Measurements from ENCODE around the gene KIAA1217.

The KIAA1217 gene

GRCh38 chr10:24545585-24545984 is 336.6 kb downstream of the KIAA1217 start:
- no peak for DNase-seq (ENCODE audit: low read depth, low spot score)

GRCh38 chr10:24550680-24551079 is 341.7 kb downstream of the KIAA1217 start:
- DNase-seq (ENCODE audit: low read depth, low spot score) = no peak

- DNase-seq (ENCODE audit: low read depth, low spot score) = no peak
Observed at GRCh38 chr10:24551161-24551560, 342.2 kb downstream of the KIAA1217 start.

GRCh38 chr10:24552346-24553016 is 343.5 kb downstream of the KIAA1217 start:
- DNase-seq (ENCODE audit: low read depth, low spot score) = peak; percentile 83

GRCh38 chr10:24553051-24553612 is 344.2 kb downstream of the KIAA1217 start:
- DNase-seq (ENCODE audit: low read depth, low spot score) = no peak

GRCh38 chr10:24554036-24554435 is 345.1 kb downstream of the KIAA1217 start:
- no peak for DNase-seq (ENCODE audit: low read depth, low spot score)

GRCh38 chr10:24556126-24556749 is 347.3 kb downstream of the KIAA1217 start:
- no peak for DNase-seq (ENCODE audit: low read depth, low spot score)

- peak; percentile 9 for DNase-seq (ENCODE audit: low read depth, low spot score)
Observed at GRCh38 chr10:24556750-24557742, 348.1 kb downstream of the KIAA1217 start.

GRCh38 chr10:24561453-24561852 is 352.5 kb downstream of the KIAA1217 start:
- DNase-seq (ENCODE audit: low read depth, low spot score) = no peak

- DNase-seq (ENCODE audit: low read depth, low spot score) = no peak
Observed at GRCh38 chr10:24568042-24568441, 359.1 kb downstream of the KIAA1217 start.

GRCh38 chr10:24569330-24569796 is 360.4 kb downstream of the KIAA1217 start:
- no peak for DNase-seq (ENCODE audit: low read depth, low spot score)

GRCh38 chr10:24569828-24570657 is 361.1 kb downstream of the KIAA1217 start:
- DNase-seq (ENCODE audit: low read depth, low spot score) = no peak

- no peak for DNase-seq (ENCODE audit: low read depth, low spot score)
Observed at GRCh38 chr10:24570658-24571426, 361.9 kb downstream of the KIAA1217 start.

GRCh38 chr10:24571870-24572450 is 363.0 kb downstream of the KIAA1217 start:
- DNase-seq (ENCODE audit: low read depth, low spot score) = no peak

GRCh38 chr10:24574161-24574560 is 365.2 kb downstream of the KIAA1217 start:
- DNase-seq (ENCODE audit: low read depth, low spot score) = no peak

GRCh38 chr10:24574578-24575155 is 365.7 kb downstream of the KIAA1217 start:
- DNase-seq (ENCODE audit: low read depth, low spot score) = no peak

- no peak for DNase-seq (ENCODE audit: low read depth, low spot score)
Observed at GRCh38 chr10:24575481-24576002, 366.6 kb downstream of the KIAA1217 start.

- no peak for DNase-seq (ENCODE audit: low read depth, low spot score)
Observed at GRCh38 chr10:24579448-24579847, 370.5 kb downstream of the KIAA1217 start.

GRCh38 chr10:24579906-24580305 is 371.0 kb downstream of the KIAA1217 start:
- peak; percentile 23 for DNase-seq (ENCODE audit: low read depth, low spot score)

Measured in iPS DF 19.7 (cell line).